HG03558 (cell line): ENCODE measurements around the gene CDC123.
"Not testable (repeated sequence)": the region's sequence is repeated elsewhere in the genome, so short reads cannot be mapped to it uniquely, and the experiment has no call there.

ENCODE experiments used
- ATAC-seq: cut with Tn5 transposase; IDR thresholded peaks from one replicate; pipeline ENCODE4 v1.9.1; 2021; ENCODE audit warnings: moderate number of reproducible peaks; ENCODE audit not compliant: unreplicated experiment; ENCODE audit errors: extremely low read depth

The CDC123 gene

GRCh38 chr10:12228851-12229250, 32.9 kb downstream of the CDC123 start:
- no peak for ATAC-seq

DNA sequence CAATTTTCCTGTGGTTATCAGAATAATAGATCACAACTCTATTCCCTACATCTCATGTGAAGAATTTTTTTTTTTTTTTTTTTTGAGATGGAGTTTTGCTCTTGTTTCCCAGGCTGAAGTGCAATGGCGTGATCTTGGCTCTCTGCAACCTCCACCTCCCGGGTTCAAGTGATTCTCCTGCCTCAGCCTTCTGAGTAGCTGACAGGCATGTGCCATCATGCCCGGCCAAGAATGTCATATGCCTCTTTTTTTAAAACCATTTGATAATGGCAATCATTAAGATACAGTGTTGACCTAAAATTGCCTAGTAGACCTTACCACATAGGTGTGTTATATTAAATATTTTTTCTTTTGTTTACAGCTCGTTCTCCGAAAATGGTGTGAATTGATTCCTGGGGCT, 38.7 kb downstream of the CDC123 start:
- not testable (repeated sequence) for ATAC-seq

DNA sequence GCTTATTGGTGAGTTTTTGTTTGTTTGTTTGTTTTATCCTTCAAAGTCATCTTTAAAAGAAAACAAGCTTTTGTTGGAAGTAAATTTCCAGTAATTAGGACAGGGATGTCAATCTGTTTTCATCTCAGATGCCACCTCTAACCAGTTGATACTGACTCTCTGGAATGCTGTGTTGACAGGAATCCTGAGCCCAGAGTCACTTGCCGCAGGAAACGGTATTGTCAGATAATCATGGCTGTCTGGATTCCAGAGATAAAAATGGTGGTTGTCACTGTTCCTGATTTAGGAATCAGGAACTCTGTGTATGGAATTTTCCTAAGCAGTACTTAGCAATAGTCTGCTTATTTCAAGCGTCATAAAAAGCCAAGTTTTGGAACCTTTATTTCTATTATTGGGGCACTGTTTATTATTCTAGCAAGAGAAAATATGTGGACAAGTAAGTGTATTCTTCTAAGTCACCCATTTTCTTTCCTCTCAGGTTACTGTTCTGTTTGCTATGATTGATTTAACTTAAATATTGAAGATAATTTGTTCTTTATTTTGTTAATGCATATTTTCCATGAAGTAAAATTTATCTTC, 39.2 kb downstream of the CDC123 start:
- no peak for ATAC-seq

DNA sequence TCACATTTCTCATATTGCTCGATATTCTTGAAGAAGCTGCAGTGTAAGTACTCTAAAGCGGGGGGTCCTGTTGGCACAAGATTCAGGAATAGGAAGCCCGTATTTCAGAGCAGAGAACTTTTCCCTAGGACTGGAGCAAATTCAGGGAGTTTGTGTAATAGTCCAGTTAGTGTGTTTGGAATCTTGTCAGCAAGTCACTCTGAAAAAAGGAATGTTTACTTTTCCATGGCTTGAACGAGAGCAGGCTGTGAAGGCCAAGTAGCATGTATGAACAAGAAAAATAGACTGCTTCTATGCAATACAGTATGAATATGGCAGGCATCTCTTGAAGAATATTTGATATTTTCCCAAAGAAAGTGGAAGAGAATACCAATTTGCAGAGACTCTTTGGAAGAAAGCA, 39.8 kb downstream of the CDC123 start:
- no peak for ATAC-seq

DNA sequence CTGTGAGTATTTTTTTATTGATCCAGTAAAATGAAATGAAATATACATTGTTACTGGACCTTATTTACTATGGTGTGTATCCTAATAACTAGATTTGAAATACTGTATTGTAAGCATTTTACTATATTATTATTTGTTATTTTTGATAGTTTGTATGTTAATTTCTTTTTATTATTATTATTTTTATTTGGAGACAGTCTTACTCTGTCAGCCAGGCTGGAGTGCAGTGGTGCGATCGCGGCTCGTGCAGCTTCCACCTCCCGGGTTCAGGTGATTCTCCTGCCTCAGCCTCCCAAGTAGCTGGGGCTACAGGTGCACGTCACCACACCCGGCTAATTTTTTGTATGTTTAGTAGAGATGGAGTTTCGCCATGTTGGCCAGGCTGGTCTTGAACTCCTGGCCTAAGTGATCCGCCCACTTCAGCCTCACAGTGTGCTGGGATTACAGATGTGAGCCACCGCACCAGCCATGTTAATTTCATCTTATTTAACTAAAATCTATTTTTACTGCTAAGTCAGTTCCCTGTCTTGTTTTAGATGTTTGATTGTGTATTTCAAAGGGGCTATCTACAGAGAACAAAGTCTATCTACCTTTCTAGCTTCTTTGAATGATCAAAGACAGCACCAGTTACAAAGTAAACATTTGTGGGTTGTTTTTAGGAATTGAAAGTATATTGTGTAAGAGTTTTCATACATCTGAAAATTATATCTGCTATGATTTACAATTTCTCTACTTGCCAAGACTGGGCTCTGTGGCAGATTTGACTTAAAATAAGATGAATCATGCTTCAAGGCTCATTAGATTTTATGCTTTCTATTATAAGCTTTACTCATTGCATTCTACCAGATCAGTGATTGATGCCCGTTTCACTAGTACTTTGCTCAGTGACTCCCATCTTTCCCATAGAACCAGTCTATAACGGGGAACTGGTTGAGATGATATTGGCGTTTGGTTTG, 41.6 kb downstream of the CDC123 start:
- no peak for ATAC-seq

DNA sequence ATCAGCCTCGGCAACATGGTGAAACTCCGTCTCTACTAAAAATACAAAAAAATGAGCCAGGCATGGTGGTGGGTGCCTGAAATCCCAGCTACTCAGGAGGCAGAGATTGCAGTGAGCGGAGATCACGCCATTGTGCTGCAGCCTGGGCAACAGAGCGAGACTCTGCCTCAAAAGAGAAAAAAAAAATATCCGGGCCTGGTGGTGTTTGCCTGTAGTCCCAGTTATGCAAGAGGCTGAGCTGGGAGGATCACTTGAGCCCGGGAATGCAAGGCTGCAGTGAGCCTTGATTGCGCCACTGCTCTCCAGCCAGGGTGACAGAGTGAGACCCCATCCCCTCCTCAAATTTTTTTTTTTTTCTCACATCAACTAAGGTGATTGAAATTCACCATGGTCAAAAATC, 42.8 kb downstream of the CDC123 start:
- no peak for ATAC-seq

- ATAC-seq: no peak
Observed at GRCh38 chr10:12241810-12242529, 46.0 kb downstream of the CDC123 start.

GRCh38 chr10:12243864-12244620, 48.1 kb downstream of the CDC123 start:
- no peak for ATAC-seq

DNA sequence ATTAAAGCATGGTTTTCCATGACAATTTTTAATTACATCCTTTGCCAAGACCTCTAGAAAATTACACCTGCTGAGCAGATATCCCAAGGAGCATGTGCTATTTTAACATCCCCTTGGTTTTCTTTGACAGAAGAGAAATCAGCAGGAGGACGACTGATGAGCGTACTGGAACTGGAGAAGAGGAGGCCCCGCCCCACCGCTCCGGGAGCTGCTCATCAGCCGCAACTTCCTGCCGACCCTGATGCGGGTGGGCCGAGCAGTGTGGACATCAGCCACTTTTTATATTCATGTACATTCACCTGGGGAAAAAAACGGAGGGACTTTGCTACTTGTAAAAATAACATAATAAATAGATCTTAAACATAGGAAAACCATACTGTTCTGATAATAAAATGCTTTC, 54.2 kb downstream of the CDC123 start:
- ATAC-seq: no peak

DNA sequence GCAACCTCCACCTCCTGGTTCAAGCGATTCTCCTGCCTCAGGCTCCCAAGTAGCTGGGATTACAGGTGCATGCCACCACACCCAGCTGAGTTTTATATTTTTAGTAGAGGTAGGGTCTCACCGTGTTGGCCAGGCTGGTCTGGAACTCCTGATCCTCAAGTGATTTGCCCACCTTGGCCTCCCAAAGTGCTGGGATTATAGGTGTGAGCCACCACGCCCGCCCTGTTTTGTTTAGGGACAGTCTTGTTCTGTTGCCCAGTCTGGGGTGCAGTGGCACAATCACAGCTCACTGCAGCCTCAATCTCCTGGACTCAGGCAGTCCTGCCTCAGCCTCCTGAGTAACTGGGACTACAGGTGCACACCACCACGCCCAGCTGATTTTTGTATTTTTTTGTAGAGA, 54.7 kb downstream of the CDC123 start:
- not testable (repeated sequence) for ATAC-seq

- ATAC-seq: no peak
Observed at GRCh38 chr10:12251581-12251980, 55.6 kb downstream of the CDC123 start.

- ATAC-seq: no peak
Observed at GRCh38 chr10:12252882-12253546, 57.0 kb downstream of the CDC123 start.

DNA sequence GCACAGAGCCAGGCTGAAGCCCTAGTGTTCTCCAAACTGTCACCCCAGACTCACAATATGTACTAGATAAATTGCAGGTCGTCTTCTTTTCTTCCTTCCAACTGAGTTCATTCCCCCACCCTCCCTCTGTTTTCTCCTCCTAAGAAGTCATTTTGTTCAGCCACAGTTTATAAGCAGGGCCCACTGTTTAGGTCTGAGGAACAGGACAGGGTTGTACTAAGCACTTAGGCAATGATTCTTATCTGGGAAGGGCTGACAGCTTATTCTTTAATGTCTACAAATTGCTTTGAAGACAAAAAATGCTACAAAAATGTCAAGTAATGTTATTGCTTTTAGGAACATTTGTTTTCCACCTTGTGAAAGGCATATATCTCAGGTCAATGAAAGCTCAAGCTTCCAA, 59.1 kb downstream of the CDC123 start:
- no peak for ATAC-seq

- no peak for ATAC-seq
Observed at GRCh38 chr10:12259988-12260387, 64.0 kb downstream of the CDC123 start.

GRCh38 chr10:12262278-12262981, 66.4 kb downstream of the CDC123 start:
- no peak for ATAC-seq

DNA sequence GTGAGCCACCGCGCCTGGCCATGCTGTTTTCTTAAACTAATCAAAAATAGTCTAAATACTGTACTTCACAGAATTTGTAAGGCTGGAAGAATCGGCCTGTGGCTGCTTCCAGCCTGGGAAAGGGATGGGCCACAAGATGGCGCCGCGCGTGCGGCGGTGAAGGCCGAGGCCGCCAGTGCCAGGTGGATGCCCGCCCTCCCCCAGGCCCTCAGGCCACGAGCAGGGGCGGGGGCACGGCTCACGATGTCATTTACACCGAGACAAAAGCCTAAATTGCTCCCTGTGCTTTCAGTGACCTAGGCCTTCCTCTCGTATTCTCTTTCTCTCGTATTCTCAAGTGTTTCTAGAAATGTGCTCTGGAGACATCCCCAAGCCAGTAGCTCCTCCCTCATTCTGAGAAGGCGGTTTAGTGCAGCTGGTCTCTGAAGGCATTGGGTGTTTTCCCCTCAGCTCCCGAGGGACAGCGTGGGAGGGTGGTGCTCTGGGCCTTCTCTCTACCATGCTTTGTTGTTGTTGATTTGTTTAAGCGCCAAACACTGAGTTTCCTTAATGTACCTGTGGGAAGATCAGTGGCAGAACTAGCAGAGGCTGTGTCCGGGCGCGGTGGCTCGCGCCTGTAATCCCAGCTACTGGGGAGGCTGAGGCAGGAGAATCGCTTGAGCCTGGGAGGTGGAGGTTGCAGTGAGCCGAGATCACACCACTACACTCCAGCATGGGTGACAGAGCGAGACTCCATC, 68.4 kb downstream of the CDC123 start:
- ATAC-seq: peak; percentile 78

GRCh38 chr10:12269056-12269455, 73.1 kb downstream of the CDC123 start:
- no peak for ATAC-seq

DNA sequence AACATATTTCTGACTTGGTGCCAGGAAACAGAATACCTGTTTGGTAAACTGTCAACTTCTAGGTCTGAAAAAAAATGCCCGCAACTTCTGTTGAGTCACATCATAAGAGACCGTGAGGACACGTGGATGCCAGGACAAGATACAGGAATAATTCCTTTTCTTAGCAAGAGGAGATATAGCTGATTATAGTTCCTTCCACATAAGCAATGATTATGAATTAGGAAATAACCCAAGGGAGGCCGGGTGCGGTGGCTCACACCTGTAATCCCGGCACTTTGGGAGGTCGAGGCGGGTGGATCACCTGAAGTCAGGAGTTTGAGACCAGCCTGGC, 75.2 kb downstream of the CDC123 start:
- no peak for ATAC-seq

GRCh38 chr10:12277862-12278261, 81.9 kb downstream of the CDC123 start:
- ATAC-seq: not testable (repeated sequence)
